Measurements from ENCODE around the gene INPP4B.

- TF ChIP-seq, protein P1, sequence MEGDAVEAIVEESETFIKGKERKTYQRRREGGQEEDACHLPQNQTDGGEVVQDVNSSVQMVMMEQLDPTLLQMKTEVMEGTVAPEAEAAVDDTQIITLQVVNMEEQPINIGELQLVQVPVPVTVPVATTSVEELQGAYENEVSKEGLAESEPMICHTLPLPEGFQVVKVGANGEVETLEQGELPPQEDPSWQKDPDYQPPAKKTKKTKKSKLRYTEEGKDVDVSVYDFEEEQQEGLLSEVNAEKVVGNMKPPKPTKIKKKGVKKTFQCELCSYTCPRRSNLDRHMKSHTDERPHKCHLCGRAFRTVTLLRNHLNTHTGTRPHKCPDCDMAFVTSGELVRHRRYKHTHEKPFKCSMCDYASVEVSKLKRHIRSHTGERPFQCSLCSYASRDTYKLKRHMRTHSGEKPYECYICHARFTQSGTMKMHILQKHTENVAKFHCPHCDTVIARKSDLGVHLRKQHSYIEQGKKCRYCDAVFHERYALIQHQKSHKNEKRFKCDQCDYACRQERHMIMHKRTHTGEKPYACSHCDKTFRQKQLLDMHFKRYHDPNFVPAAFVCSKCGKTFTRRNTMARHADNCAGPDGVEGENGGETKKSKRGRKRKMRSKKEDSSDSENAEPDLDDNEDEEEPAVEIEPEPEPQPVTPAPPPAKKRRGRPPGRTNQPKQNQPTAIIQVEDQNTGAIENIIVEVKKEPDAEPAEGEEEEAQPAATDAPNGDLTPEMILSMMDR (IDR thresholded peaks at IDR 0.05): no peak
- no peak for TF ChIP-seq POLR2A (IDR thresholded peaks at IDR 0.05)
- TF ChIP-seq EP300 (IDR thresholded peaks at IDR 0.05): no peak
Measured at GRCh38 chr4:142402156-142402555, 443.9 kb downstream of the INPP4B start.

All from ovary (tissue), 3 donors.